GM18498 (cell line): Measurements from ENCODE around the gene C1QL4.
"Not testable (repeated sequence)": the region's sequence is repeated elsewhere in the genome, so short reads cannot be mapped to it uniquely, and the experiment has no call there.

Experiments used
- ATAC-seq: cut with Tn5 transposase; IDR thresholded peaks from one replicate; pipeline ENCODE4 v1.9.1; 2021; ENCODE audit warnings: mild to moderate bottlenecking, moderate library complexity; ENCODE audit not compliant: unreplicated experiment

The C1QL4 gene

GRCh38 chr12:49282740-49283375 lies 54.1 kb downstream of the C1QL4 start:
- ATAC-seq: not testable (repeated sequence)
